Measurements from ENCODE around the gene GTSF1L.

DNA sequence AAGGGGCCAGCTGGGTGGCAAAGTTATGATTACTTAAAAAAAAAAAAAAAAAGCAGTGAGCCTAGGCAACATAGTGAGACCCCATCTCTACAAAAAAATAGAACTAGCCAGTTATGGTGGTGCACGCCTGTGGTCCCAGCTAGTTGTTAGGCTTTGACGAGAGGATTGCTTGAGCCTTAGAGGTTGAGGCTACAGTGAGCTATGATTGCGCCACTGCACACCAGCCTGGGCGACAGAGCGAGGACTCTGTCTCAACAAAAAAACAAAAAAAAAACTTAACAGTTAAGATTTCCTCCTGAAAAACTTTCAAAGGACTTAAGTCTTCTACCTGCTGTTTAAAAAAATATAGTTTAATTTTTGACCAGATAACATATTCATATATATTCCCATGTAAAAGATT lies 2.4 kb downstream of the GTSF1L start:
- TF ChIP-seq CTCF (IDR thresholded peaks at IDR 0.05; ENCODE audit: insufficient read depth, low read depth, low read length) (no peak), EZH2 (IDR thresholded peaks at IDR 0.05; ENCODE audit: insufficient read depth, low read length) (no peak)
